ENCODE data around the gene IDI2. TPM values are rescaled to one million over a fixed set of nuclear protein-coding genes. Genes with fewer than 3 reads are reported as not detected.

Gene IDI2
- total RNA-seq, 1 experiment from 2014 or later = not detected

GRCh38 chr10:971150-971542 is 54.5 kb downstream of the IDI2 start:
- H3K36me3 ChIP-seq = no peaks in the 10 kb centered on the region
- DNase-seq = peak; percentile 56 to 60
- peak overlapping the region; percentile 43 for H3K4me3 ChIP-seq
- H3K27me3 ChIP-seq = no peaks in the 10 kb centered on the region
- no peaks in the 10 kb centered on the region for H3K9me3 ChIP-seq (replicated peaks)
- peak overlapping the region; percentile 35; the same call in 1 of the 2 replicates for H3K27ac ChIP-seq
- peaks cover 3% of the 10 kb centered on the region; the same call in 1 of the 2 replicates for H3K4me1 ChIP-seq

GRCh38 chr10:970311-971149 is 55.1 kb downstream of the IDI2 start:
- Histone ChIP-seq H3K9me3 (replicated peaks) (no peaks in the 10 kb centered on the region), H3K4me3 (peak overlapping the region; percentile 43), H3K4me1 (peaks cover 3% of the 10 kb centered on the region; the same call in 1 of the 2 replicates), H3K27ac (peak overlapping the region; percentile 35; the same call in 1 of the 2 replicates), H3K36me3 (no peaks in the 10 kb centered on the region), H3K27me3 (no peaks in the 10 kb centered on the region)
- DNase-seq = peak in 1 of 2 experiments; percentile 44

- peak in 1 of 2 experiments; percentile 38 for DNase-seq
- peaks cover 3% of the 10 kb centered on the region; the same call in 1 of the 2 replicates for H3K4me1 ChIP-seq
- H3K4me3 ChIP-seq = peak overlapping the region; percentile 43; the same call in 1 of the 2 replicates
- H3K9me3 ChIP-seq (replicated peaks) = no peaks in the 10 kb centered on the region
- no peaks in the 10 kb centered on the region for H3K36me3 ChIP-seq
- H3K27ac ChIP-seq = no peak overlapping the region
- no peaks in the 10 kb centered on the region for H3K27me3 ChIP-seq
Observed at GRCh38 chr10:969473-970150, 56.0 kb downstream of the IDI2 start.

Other genes starting within 250 kb of the IDI2 start
- gene LARP4B, start 94.2 kb downstream of the IDI2 start, total RNA-seq (2014; rRNA removed; shearing (Covaris generic)) = 29.1 and 29.4 TPM in 2 replicates
- 52.3 and 58.5 TPM in 2 replicates for gene GTPBP4, start 37.4 kb downstream of the IDI2 start, total RNA-seq (2014; rRNA removed; shearing (Covaris generic))
- gene IDI1, start 23.3 kb upstream of the IDI2 start, total RNA-seq (2014; rRNA removed; shearing (Covaris generic)) = 66.8 and 70.0 TPM in 2 replicates
- 5.6 and 6.1 TPM in 2 replicates for gene WDR37, start 30.5 kb upstream of the IDI2 start, total RNA-seq (2014; rRNA removed; shearing (Covaris generic))